ENCODE data around the gene FBN3.
"Not testable (repeated sequence)": the region's sequence is repeated elsewhere in the genome, so short reads cannot be mapped to it uniquely, and the experiment has no call there.

Gene FBN3

GRCh38 chr19:8117991-8118390 lies 31.4 kb downstream of the FBN3 start:
- DNase-seq (ENCODE audit: low read depth in 2 of 2): no peak

GRCh38 chr19:8116437-8117293 lies 32.7 kb downstream of the FBN3 start:
- DNase-seq (ENCODE audit: low read depth in 2 of 2): no peak

GRCh38 chr19:8115805-8116396 lies 33.5 kb downstream of the FBN3 start:
- no peak for DNase-seq (ENCODE audit: low read depth in 2 of 2)

- DNase-seq (ENCODE audit: low read depth in 2 of 2): no peak
These were observed 36.4 kb downstream of the FBN3 start for GRCh38 chr19:8113017-8113416.

- DNase-seq (ENCODE audit: low read depth in 2 of 2): no peak
These were observed 38.0 kb downstream of the FBN3 start for GRCh38 chr19:8111376-8111775.

- no peak for DNase-seq (ENCODE audit: low read depth in 2 of 2)
These were observed 38.5 kb downstream of the FBN3 start for GRCh38 chr19:8110931-8111330.

- no peak for DNase-seq (ENCODE audit: low read depth in 2 of 2)
These were observed 39.3 kb downstream of the FBN3 start for GRCh38 chr19:8109890-8110662.

GRCh38 chr19:8109455-8109854 lies 39.9 kb downstream of the FBN3 start:
- DNase-seq (ENCODE audit: low read depth in 2 of 2): no peak

- DNase-seq (ENCODE audit: low read depth in 2 of 2): no peak
These were observed 40.6 kb downstream of the FBN3 start for GRCh38 chr19:8108560-8109445.

- no peak for DNase-seq (ENCODE audit: low read depth in 2 of 2)
These were observed 42.0 kb downstream of the FBN3 start for GRCh38 chr19:8107301-8107903.

- DNase-seq (ENCODE audit: low read depth in 2 of 2): no peak
These were observed 43.9 kb downstream of the FBN3 start for GRCh38 chr19:8105471-8105870.

GRCh38 chr19:8101910-8102309 lies 47.5 kb downstream of the FBN3 start:
- DNase-seq (ENCODE audit: low read depth in 2 of 2): not testable (repeated sequence)

GRCh38 chr19:8101311-8101710 lies 48.1 kb downstream of the FBN3 start:
- no peak for DNase-seq (ENCODE audit: low read depth in 2 of 2)

- no peak for DNase-seq (ENCODE audit: low read depth in 2 of 2)
These were observed 51.5 kb downstream of the FBN3 start for GRCh38 chr19:8097681-8098567.

- DNase-seq (ENCODE audit: low read depth in 2 of 2): no peak
These were observed 52.2 kb downstream of the FBN3 start for GRCh38 chr19:8097198-8097597.

GRCh38 chr19:8096071-8096470 lies 53.3 kb downstream of the FBN3 start:
- DNase-seq (ENCODE audit: low read depth in 2 of 2): no peak

GRCh38 chr19:8095354-8095886 lies 54.0 kb downstream of the FBN3 start:
- no peak for DNase-seq (ENCODE audit: low read depth in 2 of 2)

GRCh38 chr19:8094336-8094735 lies 55.1 kb downstream of the FBN3 start:
- DNase-seq (ENCODE audit: low read depth in 2 of 2): no peak

GRCh38 chr19:8093740-8094139 lies 55.7 kb downstream of the FBN3 start:
- DNase-seq (ENCODE audit: low read depth in 2 of 2): no peak

- DNase-seq (ENCODE audit: low read depth in 2 of 2): no peak
These were observed 58.4 kb downstream of the FBN3 start for GRCh38 chr19:8090950-8091349.
